IPS DF 4.7 (cell line): ENCODE data around the gene AURKB.
"Not testable (repeated sequence)": the region's sequence is repeated elsewhere in the genome, so short reads cannot be mapped to it uniquely, and the experiment has no call there.

ENCODE experiments used
- DNase-seq: peaks from one replicate; pipeline ENCODE4 v3.0.0-alpha.2; 2013; ENCODE audit warnings: low spot score; ENCODE audit errors: extremely low read depth

AURKB gene

DNA sequence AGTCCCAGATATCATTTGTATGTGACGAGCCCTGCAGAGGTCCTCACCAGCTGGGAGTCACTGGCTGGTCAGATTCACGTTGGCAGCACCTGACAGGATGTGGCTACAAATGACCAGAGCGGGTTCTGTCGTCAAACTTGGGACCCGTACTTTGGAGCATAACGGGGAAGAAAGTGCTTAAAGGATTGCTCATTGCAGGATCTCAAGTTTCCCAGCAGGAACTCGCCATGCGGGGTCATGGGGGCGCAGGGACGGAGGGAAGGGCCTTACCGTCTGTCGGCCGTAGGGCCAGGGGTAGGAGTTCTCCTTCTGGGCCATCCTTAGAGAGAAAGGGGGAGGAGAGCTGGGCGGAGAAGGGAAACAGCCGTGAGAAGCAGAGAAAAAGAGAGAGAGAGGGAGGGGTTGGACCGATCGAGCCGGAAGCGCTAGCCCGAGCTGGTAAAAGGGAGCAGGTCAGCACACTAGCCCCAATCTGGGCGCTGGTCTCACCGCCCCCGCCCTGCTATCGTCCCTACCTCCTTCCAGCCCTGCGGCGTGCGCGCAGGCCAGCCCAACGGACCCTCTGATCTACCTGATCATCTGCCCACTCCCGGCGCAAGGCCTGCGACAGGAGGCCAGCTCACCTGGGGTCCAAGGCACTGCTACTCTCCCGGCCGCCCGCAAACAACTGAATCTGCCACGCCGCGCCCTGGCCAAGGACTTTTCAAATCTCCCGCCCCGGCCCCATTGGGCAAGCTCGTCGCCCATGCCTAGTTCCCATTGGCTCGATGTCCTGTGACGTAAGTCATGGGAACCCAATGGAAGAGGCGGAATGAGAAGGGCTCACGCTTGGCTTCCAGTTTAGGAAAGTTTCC is at the start of gene AURKB:
TSS of gene AURKB (minus strand) at position 669 of the 854 bp plus-strand sequence. CDS start at position 318, 351 bp downstream.
- DNase-seq = no peak

DNA sequence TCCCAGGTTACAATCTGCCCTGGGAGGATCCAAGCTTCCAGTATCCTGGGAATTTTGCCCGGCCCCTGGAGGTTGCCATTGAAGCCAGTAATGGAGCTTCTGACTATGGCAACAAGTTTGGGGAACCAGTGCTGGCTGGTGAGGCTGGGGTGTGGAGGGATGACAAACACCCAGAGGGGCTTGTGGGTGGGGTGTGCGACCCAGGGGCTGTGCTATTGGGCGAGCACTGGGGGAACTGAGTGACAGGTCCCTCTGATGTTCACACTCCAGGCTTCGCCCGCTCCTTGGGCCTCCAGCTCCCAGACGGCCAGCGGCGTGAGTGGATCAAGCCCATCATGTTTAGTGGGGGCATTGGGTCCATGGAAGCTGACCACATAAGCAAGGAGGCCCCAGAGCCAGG is 47.4 kb upstream of the AURKB start:
- DNase-seq = no peak

DNA sequence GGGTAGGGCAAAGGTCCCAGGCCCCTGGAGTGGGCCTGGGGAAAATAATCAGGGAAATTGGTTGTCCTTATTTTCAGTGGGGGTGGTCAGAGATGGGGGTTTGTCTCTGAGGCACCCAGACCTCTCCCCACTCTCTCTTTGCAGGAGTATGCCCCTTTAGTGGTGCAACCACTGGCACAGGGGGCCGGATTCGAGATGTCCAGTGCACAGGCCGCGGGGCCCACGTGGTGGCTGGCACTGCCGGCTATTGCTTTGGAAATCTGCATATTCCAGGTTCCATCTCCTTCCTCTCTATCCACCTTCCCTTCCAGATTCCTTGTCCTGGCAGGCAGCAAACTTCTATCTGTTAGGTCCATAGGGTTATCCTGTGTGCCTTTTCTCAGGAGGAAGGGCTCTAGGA is 46.3 kb upstream of the AURKB start:
- no peak for DNase-seq

DNA sequence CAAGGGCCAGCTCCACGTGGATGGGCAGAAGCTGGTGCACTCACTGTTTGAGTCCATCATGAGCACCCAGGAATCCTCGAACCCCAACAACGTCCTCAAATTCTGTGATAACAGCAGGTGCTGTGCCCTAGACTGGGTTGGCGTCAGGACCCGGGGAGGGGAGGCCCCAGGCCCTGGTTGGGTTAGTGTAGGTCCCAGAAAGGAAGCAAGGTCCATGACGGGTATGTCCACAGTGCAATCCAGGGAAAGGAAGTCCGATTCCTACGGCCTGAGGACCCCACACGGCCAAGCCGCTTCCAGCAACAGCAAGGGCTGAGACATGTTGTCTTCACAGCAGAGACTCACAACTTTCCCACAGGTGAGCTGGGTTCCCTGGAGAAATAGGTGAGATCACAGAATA is 45.9 kb upstream of the AURKB start:
- DNase-seq = no peak

DNA sequence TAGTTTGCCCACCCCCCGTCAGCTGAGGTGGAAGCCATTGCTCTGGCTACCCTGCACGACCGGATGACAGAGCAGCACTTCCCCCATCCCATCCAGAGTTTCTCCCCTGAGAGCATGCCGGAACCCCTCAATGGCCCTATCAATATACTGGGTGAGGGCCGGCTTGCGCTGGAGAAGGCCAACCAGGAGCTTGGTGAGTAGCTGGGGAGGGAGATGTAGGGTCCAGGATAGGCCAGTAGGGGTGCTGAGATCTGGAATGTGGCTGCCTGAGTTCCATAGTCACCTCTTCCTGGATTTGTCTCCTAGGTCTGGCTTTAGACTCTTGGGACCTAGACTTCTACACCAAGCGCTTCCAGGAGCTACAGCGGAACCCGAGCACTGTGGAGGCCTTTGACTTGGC is 45.1 kb upstream of the AURKB start:
- no peak for DNase-seq

DNA sequence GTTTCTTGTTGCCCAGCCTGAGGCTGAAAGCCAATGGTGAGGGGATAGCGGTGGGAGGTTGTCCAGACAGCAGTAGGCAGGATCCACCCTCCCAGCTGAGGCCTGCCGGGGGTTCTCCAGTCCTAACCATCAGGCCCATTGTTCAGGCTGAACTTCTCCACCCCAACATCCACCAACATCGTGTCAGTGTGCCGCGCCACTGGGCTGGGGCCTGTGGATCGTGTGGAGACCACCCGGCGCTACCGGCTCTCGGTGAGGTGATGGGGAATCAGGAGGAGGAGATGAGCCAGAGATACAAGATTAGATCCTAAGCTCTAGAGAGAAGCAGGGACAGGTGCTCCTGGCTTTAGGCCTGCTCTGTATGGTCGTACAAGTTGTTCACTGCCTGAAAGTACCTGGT is 44.5 kb upstream of the AURKB start:
- no peak for DNase-seq

DNA sequence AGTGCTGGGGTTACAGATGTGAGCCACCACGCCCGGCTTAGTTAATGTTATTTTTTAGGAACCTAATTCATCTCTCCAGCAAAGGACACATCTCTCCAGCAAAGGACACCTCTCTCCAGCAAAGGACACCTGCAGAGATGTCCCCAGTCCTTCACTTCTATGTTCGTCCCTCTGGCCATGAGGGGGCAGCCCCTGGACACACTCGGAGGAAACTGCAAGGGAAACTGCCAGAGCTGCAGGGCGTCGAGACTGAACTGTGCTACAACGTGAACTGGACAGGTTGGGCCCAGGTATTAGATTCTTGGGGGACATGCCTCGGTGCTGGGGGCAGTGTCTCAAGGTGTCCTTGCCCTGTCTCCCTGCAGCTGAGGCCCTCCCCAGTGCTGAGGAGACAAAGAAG is 43.4 kb upstream of the AURKB start:
- no peak for DNase-seq

DNA sequence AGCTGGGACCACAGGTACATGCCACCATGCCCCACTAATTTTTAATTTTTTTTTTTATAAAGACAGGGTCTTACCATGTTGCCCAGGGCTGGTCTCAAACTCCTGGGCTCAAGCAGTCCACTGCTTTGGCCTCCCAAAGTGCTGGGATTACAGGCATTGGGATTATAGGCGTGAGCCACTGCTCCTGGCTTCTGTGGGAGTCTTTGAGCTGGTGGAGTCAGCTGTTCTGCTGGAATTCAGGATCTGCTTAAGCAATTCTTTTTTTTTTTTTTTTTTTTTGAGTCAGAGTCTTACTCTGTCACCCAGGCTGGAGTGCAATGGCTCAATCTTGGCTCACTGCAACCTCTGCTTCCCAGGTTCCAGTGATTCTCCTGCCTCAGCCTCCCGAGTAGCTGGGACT is 41.0 kb upstream of the AURKB start:
- not testable (repeated sequence) for DNase-seq

DNA sequence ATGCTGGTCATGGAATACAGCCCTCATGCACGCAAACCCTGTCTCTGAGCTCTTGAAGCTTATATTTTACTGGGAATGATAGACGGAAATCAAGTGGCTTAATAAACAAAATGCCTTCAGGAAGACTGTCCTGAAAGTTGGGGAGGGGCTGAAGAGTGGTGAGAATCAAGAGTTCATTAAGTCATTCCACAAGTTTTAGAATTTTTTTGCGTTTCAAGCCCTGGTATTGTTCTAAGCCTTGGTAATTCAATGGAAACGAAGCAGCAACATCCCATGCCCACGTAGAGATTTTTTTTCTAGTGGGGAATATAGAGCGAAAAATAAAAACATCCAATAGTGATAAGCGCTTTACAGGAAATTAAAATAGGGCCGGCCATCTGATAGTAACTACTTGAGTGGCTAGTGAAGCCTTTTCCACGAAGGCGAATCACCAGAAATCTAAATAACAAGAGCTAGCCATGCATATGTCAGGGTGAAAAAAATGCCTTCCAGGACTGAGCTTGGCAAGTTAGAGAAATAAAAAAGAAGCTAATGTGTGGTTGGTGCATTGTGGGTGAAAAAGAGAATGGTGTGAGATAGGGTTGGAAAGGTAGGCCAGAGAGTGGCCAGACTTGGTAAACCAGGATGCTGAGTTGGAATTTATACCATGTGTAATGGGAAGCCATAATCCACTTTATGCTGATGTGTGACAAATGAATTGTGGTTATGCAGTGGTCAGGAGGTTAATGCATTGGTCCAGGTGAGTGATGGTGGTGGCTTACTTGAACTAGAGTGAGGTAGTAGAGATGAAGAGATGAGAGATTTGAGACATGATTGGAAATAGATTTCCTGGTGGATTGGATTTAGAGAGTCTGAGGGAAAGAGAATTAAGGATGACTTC is 39.5 kb upstream of the AURKB start:
- DNase-seq = no peak

DNA sequence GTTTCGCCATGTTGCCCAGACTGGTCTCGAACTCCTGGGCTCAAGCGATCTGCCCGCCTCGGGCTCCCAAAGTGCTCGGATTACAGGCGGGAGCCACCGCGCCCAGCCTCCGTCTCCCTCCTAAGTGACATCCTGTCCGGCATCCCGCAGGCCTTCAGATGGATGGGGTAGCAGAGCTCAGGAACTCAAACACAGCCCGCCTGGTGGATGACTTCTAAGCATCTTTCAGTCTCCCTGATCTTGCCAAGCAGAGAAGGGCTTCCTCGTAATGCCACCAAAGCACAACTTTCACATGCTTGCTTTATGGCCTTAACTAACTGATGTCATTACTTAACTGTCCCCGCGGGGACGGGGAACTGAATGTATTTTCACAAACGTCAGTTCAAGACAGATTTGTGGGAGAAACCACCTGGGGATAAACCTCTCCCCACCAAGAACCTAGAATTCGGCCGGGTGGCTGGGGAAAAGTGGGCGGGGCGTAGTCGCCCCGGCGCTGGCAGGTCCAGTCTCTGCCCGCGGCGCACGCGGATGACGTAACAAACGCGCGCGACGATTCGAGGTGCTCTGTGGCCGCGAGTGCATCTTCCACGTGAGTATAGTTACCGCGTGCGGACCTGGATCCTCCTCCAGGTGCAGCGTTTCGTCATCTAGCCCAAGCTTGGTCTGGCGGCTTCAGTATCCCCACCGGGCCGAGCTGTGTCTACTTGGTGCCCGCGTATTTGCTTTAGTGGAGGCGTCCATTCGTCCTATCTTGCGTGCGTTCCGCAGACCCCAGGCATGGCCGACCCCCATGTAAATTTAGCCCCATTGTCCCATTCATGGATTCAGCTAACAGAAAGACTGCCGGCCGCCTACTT is 38.6 kb upstream of the AURKB start, which contains the start of gene PFAS:
TSS of gene PFAS (plus strand) at position 539 of the 857 bp plus-strand sequence. CDS start 4,649 bp downstream, outside the sequence.
- no peak for DNase-seq

DNA sequence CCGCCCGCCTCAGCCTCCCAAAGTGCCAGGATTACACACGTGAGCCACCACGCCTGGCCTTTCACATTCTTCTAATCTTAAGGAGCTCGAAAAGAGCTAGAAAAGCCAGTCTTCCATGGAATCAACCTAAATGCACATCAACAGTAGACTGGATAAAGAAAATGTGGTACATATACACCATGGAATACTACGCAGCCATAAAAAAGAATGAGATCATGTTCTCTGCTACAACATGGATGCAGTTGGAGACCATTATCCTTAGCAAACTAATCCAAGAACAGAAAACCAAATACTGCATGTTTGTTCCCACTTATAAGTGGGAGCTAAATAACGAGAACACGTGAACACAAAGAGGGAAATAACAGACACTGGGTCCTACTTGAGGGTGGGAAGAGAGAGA is 34.4 kb upstream of the AURKB start:
- DNase-seq = no peak

DNA sequence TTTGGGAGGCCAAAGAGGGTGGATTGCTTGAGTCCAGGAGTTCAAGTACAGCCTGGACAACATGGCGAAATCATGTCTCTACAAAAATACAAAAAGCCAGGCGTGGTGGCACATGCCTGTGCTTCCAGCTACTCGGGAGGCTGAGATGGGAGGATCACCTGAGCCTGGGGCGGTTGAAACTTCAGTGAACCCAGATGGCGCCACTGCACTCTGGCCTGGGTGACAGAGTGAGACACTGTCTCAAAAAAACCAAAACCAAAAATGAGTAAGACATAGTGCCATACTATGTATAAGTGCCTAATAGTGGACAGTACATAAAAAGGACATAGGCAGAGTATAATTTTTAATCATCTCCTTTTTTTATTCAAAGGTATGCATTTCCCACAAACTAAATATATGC is 33.5 kb upstream of the AURKB start:
- no peak for DNase-seq

DNA sequence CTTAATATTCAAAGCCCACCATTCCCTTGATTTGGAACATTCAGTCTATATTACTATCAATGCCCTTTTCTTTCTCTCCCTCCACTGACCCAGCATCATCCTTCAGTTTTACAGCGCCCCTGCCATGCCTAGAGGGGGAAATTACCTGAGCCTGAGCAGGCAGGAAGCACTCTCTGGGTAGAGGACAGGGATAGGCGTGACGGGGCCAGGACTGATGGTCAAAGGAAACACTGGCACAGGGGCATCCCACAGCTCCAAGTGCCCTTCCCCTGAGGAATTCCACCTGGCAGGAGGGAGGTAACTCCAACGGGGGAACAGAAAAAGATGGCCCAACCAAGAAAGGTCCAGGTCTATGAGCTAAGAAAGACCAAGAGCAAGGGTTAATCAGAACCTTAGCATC is 27.5 kb upstream of the AURKB start:
- DNase-seq = no peak

DNA sequence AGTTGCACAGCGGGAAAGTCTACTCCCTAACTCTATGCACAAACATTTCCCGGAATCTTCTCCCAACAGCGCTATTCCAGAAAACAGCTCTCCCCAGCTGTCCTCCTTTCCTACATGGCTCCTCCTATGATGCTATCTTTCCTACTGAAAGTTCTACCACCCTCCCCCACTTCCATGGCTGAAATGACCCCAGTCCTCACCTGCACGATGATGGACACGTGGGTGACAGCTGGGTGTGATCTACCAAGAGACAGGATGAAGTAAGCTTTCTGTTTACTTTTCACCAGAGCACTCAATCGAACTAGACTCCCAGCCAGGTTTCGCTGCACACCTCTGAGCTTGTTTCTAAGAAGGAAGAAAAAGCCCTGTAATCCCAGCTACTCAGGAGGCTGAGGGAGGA is 26.8 kb upstream of the AURKB start:
- DNase-seq = no peak

DNA sequence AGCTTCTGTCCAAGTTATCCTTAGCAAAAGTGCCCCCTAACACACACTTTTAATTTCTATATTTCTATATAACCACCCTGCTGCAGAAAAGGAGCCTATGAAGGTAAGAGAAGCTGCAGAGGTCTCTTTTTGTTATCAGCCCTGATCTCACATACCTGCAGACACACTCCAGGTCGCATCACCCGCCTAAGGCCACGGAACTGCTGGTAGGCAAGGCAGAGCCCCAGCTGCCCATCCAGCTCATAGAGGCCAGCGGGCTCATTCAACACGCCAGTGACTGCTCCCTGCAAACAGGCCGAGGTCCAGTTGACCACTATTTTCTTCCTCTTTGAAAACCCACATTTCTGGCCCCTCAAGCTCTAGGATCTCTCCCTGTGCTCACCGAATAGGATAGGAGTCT is 25.3 kb upstream of the AURKB start:
- DNase-seq = no peak

DNA sequence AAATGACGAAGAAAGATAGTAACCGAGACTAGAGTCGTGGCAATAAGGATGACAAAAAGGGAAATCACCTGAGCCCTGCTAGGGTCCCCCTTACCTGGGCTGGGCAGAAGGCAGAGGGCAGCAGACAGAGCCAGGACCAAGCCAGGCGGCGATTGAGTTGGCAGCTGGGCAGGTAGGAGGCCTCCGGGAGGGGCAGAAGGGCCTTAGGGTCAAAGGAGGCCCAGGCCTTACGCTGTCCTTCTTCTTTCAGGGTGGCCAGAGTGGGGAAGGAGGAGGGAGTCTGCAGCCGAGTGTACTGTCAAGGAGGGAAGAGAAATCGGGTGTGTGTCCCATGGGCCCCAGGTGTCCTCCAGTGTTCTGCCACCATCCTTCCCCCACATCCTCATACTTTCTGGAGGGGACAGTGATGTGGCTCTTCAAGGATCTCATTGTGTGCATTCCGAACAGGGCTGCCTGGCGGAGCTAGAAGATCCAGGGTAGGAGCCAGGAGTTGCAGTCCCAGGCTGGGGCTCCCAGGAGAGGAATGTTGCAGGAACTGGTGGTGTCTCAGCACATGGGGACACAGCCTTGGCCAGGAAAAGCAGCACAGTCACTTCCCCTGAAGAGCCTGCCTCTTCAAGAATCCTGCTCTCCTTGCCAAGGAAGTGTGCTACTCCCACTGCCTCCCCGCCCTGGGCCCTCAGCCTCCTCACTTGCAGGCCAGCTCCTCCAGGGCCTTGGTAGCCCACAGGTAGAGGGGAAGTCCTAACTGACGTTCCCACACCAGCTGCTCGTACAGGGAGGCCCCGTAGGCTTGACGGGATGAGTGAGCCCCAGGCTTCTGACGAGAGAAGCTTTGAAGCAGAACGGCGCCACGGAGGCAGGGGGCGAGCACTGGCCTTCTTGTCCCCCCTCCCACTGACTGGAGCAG is 24.2 kb upstream of the AURKB start:
- no peak for DNase-seq

DNA sequence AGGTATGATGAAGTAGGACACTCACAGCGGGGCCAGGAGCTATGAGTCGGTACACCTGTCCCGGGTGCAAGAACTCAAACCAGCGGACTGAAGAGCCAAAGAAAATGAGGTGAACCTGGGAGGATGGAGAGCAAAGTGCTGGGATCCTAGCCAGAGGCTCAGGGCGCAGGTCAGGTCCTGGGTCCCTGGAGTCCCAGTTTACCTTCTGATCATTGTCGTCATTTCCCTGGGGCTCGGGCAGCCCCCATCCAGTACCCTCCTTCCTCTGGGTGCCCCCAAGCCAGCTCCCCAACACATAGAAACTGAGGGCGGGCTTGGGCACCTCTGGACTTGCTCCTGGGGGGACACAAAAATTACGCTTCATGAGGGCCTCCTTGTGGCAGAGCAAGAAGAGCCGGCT is 21.3 kb upstream of the AURKB start:
- DNase-seq = no peak

DNA sequence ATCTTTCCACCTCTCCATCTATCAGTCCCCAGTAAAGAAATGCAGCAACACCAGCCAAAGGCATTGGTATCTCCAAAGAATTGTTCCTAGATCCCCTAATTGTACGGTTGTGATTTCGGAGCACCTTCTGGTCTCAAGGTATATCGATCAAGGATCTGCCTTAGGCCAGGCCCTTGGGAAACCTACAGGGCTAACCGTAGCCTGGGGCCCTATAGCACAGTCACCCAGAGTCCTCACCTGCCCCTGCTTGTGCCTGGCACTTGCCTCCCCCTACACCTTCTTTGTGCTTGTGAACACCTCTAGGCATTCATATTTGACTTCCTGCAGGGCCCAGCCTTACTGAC is 16.8 kb upstream of the AURKB start:
- DNase-seq = no peak

DNA sequence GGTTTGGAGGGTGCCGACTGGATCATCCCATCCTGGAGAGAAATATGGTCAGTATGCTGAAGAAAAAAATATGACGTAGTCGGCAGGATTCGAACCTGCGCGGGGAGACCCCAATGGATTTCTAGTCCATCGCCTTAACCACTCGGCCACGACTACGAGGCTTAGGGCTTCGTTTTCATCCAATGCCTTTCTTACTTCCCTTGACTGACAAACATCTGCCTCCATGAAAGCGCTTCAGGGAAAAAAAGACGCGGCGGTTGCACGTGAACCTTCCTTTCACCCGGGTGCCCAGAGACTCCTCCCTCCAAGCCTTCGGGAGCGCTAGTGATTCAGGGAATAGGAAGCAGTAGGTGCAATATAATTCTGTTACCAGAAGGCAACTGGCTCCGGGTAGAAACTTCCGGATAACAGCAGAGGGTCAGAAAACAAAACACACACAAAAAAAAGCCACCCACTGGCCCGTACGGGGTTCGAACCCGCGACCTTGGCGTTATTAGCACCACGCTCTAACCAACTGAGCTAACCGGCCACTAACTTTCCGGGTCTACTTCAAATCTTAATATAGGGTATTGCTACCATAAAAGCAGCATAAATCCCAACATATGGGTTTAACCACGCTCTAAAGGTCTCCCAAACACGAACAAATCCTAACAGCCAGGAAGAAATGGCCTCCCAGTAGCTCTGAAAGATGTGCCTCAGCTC is 16.3 kb upstream of the AURKB start:
- no peak for DNase-seq
